Retinal pigment epithelial cell (primary cell): Measurements from ENCODE around the gene RBP7.

Source experiments
- DNase-seq: peaks from one replicate; pipeline ENCODE4 v3.0.0-alpha.2; 2010; ENCODE audit warnings: low read depth
- H3K4me3 ChIP-seq: 2 replicates; pipeline ENCODE4 v1.5.1; 2011; ENCODE audit warnings: mild to moderate bottlenecking, low read length, control low read depth, moderate library complexity
- CTCF ChIP-seq: conservative IDR thresholded peaks from 2 replicates; pipeline ENCODE4 v1.5.1; 2011; ENCODE audit warnings: low read depth, low read length, control low read depth, inconsistent platforms

The RBP7 gene

GRCh38 chr1:10050611-10051010 lies 53.6 kb downstream of the RBP7 start:
- H3K4me3 ChIP-seq: no peak overlapping the region
- no peak for TF ChIP-seq CTCF
- no peak for DNase-seq

- TF ChIP-seq CTCF: no peak
- no peak overlapping the region for H3K4me3 ChIP-seq
Observed at GRCh38 chr1:10051656-10052055, 54.6 kb downstream of the RBP7 start.

GRCh38 chr1:10052347-10052746 lies 55.3 kb downstream of the RBP7 start:
- DNase-seq: no peak
- no peak for TF ChIP-seq CTCF
- H3K4me3 ChIP-seq: no peak overlapping the region

More at GRCh38 chr1:10051656-10052055, 54.6 kb downstream of the RBP7 start:
- DNase-seq: no peak

GRCh38 chr1:10054465-10054864 lies 57.4 kb downstream of the RBP7 start:
- no peak for DNase-seq
- TF ChIP-seq CTCF: no peak
- H3K4me3 ChIP-seq: no peak overlapping the region

- no peak for DNase-seq
- no peak for TF ChIP-seq CTCF
- no peak overlapping the region for H3K4me3 ChIP-seq
Observed at GRCh38 chr1:10056599-10056987, 59.6 kb downstream of the RBP7 start.

GRCh38 chr1:10057343-10057742 lies 60.3 kb downstream of the RBP7 start:
- no peak for DNase-seq

More at GRCh38 chr1:10057343-10057742, 60.3 kb downstream of the RBP7 start:
- TF ChIP-seq CTCF: no peak
- no peak overlapping the region for H3K4me3 ChIP-seq
